SKM-1 (cell line): ENCODE data around the gene CORIN.
"Not testable (repeated sequence)": the region's sequence is repeated elsewhere in the genome, so short reads cannot be mapped to it uniquely, and the experiment has no call there.

Source experiments
- DNase-seq: peaks from one replicate; lab custom pipeline; 2025; ENCODE audit not compliant: unreplicated experiment; lab: John Stamatoyannopoulos, UW

The CORIN gene

DNA sequence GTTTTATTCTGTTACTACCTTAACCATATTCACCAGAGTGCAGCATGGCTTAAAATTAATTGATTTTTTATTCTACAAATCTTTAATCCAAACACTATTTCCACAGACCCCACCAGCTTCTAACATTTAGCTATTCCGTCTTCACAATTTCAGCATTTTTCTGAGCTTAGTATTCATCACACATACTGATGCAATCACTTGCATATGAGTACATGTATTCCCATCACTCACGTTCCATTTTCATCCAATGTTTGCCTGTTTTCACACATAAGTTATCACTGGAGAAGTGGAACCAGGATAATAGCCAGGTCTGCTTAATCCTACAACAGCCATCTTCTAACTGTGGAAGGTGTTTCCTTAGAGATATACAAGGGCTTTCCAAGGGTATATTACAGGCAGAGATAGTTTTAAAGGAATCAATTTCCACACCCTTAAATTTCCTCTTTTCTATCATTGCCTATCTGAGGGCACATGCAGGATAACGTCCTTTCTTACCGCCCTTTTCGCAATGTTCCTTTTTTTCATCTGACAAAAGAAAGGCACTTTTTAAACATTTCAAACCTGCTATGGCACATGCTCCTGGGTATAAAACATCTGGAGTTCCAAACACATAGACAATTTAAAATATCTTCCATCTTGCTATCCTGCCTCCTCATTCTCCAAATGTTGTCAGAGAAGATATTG lies 115.8 kb downstream of the CORIN start:
- no peak for DNase-seq

DNA sequence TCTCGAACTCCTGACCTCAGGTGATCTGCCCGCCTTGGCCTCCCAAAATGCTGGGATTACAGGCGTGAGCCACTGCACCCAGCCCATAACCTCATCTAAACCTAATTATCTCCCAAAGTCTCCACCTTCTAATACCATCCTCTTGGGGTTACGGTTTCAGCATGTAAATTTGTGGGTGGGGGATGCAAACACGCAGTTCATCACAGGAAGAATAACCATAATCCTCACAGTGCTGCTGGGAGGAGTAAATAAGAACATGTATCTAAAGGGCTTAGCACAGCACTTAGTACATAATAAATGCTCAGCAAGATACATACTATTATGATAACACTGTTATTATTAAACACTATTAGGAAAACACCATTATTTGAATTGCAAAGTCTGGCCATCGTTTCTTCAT lies 116.4 kb downstream of the CORIN start:
- DNase-seq, result no peak

DNA sequence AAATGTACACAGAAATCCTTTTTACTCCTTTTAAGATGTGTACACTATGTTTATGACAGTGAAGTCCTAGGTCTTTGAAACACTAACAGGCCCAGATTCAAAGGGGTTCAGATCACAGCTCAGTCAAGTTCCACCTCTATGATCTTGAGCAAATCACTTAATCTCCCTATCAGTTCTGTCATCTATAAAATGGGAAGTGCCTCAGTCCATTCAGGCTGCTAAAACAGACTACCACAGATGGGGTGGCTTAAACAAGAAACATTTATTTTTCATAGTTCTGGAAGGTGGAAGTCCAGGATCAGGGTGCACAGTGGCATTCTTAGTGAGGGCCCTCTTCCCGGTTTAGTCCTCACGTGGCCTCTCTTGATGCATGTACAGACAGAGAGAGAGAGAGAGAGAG lies 117.1 kb downstream of the CORIN start:
- DNase-seq, result no peak

DNA sequence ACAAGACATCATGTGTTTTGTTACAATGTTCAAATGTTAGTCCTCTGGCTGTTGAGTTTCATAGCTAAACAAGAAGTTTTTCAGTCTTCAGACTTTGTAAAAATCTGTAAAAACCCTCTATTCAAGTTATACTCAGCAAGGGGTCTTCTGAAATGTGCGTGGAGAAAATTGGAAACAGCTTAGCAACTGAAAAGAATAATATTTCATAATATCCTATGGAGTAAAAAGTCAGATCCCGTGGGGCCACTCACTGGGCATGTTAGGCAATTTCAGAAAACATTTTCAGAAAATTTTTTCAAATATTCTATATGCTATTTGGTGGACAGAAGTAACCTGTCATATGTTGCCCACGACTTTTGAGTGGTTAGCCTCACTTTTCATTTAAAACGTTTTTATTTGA lies 118.3 kb downstream of the CORIN start:
- DNase-seq, result no peak

DNA sequence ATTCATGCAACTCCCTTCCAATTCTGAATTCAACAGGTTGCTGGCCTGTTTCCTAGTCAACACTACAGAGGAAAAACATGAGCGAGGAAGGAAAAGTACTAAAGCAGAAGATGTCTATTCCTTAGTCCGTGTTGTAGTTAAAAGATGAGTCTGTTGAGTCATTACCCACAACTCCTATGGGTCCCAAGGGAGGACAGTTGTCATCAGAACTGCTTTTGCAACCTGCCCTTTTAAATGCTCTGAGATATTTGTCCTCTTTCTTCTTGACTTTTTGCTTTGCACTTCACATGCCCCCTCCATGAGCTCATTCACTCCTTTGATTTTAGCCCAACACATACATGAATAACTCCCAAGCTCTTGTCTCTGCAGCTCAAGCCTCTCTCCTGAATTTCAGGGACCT lies 119.2 kb downstream of the CORIN start:
- DNase-seq, result no peak

DNA sequence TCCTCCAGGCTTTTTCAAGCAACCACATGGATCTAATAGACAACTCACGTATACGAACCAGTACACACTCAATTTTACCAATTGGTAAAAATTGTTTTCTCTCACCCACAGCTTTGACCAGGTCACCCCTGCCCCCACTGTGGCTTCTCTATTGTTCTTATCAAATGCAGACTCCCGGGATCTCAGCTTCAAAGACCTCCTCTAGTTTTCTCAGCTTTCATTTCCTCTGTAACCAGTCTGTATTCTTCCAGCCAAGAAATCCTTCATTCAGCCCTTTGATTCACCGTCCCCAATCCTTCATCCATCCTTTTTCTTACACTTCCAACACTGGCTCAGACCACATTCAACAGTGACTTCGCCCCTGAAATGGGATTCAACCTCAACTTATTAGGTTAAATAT lies 120.7 kb downstream of the CORIN start:
- no peak for DNase-seq

DNA sequence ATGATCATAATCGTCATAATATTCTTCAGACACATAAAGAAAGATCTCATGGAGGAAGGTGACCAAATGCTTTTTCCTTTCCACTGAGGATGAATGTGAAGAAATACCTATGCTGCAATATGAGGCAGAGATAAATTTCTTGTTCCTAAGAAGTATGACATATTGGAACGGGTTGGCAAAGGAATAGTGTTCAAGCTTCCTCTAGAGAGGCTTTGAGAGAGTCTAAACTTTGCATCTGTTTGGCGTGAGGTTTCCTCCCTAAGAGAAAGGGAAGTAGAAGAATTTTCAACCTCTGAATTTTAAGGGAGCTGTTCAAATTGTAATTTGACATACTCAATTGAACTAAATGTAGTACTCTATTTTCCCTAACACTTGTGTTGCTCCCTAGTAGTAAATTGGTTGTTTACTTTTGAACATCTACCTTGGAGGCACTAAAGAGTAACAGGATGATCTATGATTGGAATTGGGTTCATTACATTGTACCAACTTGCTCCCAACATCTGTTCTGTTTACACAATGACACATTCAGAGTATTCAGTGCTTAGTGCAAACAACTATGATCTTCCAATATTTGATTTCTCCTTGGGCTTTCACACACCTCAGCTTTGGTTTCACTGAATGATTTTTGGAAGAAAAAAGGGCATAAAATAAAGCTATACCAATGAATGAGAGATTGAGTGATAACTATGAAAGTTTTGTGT lies 122.0 kb downstream of the CORIN start:
- DNase-seq, result no peak

DNA sequence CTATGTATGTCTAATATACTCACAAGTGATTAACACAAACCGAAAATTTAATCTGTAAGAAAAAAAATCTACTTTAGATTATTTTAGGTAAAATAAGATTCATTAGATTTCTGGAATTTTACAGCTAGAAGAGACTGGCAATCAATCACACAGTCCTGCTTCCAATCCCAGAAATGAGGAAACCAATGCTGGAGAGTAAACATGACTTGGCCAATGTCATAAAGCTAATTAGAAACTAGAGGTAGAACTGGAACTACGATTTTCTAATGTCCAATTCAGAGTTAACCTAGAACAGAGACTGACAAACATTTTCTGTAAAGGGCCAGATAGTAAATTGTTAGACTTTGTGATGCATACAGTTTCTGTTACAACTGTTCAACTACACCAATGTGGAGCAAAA lies 123.6 kb downstream of the CORIN start:
- no peak for DNase-seq

DNA sequence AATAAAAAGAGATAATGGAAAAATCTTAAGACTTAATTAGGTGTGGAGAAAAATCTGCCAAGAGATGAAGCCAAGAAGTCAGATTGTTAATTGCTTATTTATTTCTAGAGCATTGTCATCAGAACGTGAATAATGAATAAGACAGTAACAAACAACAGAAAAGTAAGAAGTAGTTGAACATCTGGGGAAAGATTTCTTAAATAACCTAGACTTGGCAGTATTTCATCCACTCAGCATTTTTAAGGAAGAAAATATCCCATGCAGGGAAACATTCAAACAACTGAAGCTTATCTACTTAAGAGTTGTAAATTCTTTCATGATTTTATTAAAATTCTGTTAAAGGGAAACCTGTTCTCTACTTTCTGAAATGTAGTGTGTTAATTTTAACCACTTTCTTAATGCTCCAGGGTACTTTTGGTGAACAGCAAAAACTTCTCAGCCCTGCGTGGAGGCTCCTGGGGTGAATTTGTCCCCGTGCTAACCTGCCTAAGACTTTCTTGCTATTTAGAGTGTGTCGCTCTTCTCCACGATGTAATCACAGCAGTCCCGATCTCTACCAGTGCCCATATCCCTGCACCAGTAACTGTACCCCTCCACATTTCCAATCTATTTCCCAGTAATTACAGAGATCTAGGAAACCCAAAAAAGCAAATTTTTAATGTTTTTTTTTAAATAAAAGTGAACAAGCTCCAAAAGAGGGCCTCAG lies 124.6 kb downstream of the CORIN start:
- DNase-seq, result no peak

DNA sequence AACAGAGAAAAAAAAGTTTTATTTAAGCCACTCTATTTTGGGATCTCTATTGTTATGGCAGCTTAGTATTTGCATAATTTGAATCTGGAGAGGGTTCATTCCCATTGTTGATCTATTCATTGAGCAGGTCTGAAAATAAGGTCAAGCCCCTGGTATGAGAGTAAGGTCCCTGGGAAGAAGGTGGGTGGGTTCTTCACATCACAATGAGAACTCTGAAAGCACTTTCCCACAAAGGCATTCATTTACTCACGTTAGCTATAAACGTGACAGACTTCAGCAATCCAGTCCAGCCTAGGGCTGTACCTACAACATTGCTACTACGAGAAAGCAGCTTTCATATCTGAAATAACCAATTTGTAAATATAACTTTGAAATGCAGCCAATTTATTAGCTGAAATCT lies 126.2 kb downstream of the CORIN start:
- no peak for DNase-seq

DNA sequence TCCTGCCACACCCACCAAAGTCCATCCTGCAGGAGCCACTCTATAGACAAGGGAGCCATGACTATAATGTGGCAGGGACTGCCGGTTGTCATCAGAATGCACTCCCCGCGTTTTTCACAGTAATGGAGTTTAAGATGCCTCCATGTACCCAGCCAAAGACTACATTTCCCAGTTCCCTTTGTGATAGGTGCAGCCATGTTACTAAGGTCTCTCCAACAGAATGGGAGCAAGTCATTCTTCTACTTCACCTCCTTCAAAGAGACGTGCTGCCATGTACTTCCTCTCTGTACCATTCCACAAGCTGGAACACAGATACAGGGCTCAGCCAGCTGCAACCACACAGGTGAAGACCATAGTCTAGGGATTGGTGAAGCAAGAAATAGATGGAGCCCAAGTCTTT lies 126.7 kb downstream of the CORIN start:
- DNase-seq, result no peak

DNA sequence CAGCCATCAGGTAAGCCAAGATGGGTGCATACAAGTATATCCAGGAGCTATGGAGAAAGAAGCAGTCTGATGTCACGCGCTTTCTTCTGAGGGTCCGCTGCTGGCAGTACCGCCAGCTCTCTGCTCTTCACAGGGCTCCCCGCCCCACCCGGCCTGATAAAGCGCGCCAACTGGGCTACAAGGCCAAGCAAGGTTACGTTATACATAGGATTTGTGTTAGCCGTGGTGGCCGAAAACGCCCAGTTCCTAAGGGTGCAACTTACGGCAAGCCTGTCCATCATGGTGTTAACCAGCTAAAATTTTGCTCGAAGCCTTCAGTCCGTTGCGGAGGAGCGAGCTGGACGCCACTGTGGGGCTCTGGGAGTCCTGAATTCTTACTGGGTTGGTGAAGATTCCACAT lies 131.5 kb downstream of the CORIN start:
- not testable (repeated sequence) for DNase-seq

DNA sequence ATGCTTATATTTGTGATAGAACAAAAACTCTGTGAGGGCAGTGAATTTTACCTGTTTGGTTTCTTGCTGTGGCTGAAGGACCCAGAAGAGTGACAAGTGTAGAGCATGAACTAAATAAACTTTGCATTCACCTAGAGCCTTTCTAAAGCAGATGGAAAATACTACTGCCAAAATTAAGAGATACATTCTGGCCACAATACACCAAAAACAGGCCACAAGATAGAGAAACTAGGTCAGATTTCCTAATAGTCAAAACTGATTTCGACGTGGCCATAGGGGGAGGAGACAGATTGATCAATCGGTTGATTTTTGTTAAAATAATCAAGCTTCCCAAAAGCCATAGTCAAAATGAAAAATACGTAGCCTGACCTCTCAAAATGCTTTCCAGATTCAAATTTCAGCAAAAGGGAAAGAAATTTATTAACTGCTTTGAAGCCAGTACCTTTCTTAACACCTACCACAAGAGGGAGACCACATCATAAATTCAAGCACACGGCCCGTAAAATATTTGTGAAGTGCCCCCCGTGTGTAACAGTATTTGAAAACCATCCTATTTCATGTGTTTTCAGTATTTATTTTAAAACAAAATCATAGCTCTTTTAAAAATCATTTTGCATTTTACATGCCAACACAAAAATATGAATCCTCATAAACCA lies 132.4 kb downstream of the CORIN start:
- no peak for DNase-seq

DNA sequence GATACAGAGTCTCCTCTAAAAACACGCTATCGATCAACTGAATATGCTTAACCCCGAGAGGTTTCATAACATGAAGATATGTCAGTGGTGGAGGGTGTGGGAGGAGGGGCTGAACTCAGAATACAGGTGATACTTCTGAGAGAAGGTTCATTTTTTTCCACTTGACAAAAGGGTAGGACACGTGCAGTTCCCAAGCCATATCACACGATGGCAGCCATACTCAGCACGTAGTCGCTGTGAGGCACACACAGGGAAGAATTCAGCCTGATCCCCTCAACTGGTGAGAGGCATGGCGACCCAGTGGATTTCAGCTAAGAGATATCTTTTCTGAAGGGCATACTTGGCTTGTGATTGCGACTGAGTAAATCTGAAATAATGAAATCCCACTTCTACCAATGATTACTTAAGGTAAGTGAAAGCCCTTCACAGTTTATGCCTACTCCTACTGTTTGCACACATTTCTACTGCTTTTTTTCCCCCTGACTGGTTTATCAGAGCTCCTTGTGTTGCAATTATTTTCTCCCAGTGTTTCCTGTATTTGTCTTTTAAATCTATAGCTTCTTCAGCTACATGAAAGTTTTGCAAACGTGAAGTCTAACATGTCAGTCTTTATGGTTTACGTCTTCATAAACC lies 133.1 kb downstream of the CORIN start:
- DNase-seq, result no peak

DNA sequence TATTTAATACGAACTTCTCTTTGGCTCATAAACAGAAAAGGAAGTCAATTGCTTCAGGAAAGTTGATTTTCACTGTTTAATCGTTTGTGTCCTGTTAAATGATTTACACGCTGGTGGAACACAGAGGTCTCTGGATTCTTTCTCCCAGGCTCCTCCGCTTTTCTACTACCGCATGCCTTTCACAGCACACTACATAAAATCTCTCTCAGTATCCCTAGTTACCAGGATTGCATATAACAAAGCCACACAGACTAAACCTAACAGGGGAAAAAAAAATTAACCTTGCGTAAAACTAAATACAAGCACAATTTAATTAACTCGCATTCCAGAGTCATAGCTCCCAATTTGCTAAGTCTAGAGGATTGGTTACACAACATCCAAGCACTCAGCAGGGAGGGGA lies 133.9 kb downstream of the CORIN start:
- DNase-seq, result no peak

DNA sequence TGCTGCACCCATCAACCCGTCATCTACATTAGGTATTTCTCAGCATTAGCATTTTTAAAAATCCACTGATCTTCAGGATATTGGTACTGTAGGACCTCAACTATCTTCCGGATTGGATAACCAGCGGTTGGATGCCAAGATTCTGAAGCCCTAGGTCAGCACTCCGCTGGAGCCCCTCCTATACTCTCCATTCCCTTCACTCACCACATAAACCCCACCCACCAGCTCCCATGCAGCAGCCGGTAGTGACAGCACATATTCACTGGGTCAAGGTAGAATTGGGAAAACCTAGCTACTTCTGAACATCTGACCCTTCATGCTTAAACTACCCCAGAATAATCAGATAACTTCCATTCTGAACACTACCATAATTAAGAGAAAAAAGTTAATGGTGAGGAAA lies 134.9 kb downstream of the CORIN start:
- DNase-seq, result no peak

DNA sequence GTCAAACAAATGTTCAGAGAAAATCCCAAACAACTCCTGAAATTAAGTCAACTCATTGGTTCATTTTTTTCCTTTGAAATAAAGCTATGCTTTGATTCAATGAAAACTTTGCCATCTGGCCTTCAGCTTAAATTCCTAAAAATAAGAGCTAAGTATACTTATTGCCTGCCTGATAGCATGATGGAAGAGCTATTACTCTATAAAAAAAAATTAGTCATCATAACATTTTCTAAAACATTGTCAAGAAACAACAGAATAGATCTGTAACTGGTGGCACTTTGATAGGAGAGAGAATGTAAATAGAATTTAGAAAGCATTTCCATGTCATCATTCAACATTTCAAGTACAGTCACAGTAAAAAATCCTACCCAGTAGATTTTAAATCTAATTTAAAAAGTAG lies 136.6 kb downstream of the CORIN start:
- no peak for DNase-seq

DNA sequence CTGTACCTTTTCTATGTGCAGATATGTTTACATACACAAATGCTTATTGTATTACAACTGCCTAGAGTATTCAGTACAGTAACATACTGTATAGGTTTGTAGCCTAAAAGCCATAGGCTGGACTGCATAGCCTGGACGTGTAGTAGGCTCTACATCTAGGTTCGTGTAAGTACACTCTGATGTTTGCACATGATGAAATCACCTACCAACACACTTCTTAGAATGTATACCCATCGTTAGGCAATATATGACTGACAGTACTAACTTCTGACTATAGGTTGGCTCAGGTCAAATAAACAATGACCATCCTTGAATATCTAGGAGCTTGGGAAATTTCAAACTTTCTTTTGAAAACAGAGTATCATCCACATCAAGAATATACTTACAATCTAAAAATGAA lies 139.0 kb downstream of the CORIN start:
- no peak for DNase-seq

DNA sequence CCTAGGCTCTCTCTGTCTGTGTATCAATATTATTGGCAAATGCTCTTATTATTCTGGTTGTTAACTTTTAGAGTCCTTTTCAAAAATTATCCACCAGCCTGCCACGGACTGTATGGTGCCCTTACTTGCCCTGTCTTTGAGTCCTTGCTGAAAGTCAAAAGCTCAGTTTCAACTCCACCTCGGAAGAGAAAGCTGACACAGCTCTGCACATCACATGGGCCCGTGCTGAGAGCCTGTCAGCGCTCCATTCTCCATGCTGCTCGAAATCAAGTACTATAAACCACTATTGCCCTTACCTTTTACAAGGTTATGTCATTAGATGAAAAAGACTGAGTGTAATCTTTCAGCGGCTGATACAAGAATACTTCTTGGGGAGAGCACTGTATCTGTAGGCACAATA lies 141.0 kb downstream of the CORIN start:
- no peak for DNase-seq

DNA sequence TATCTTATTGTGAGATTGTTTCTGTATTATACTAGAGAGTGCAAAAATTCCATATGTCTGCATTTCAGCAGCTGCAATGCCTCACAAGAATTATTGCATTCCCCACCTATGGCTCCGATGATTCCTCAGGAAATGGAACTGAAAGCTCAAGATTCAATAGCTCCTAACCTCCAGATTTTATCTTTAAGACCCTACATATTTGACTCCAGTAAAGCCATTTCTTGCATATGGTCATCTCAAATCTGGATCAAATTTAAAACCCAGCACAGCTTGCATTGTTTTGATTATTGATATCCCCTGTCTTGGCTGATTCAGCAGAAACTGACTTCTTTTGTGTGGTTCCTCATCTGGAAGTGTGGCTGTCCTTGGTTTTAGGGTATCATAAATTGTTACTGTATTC lies 142.6 kb downstream of the CORIN start:
- no peak for DNase-seq

DNA sequence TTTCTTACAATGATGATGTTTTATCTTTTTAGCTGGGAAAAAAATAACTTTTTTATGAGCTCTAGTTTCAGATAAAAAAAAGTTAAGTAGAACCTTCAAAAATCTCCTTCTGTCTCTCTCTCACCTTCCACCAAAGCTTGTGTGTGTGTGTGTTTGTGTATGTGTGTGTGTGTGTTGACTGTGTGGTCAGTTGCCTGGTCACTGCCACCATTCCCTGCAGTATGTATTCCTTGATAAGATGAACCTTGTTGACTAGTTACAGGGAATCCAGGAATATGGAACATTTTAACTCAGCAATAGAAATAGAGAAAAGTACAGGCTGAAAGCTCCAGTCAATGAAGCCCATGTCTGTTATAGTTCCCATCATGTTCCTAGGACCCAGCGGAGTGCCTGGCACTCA lies 143.5 kb downstream of the CORIN start:
- DNase-seq, result no peak
